Left cardiac atrium (tissue), 4 donors: ENCODE measurements around the gene NDUFA12. TPM values are rescaled to one million over a fixed set of nuclear protein-coding genes. Genes with fewer than 3 reads are reported as not detected.
A peak's percentile ranks its signal among the peaks of the same experiment; 100 is the strongest.
"Not testable (repeated sequence)": the region's sequence is repeated elsewhere in the genome, so short reads cannot be mapped to it uniquely, and the experiment has no call there.

Source experiments
- ATAC-seq, 2 donors: fragments of 200-7000 bp; cut with Tn5 transposase; one replicate each; pipeline ENCODE4 v1.9.1; 2020; ENCODE audit warnings: mild to moderate bottlenecking in 2 of 2, moderate library complexity in 2 of 2
- DNase-seq: peaks from one replicate; pipeline ENCODE4 v3.0.0-alpha.2; 2020
- intact Hi-C, 2 donors: fragments of 100-400 bp; cut with DNase I; formaldehyde crosslinking; loops; one replicate each; pipeline versions ENCODE4 v1.14.1 to v1.15.1; 2022 to 2023
- long read RNA-seq: library from polyadenylated mRNA; unstranded; transcript quantifications from one replicate; pipeline ENCODE4 v2.0.0, GENCODE V29; 2021
- total RNA-seq, 2 donors: library from RNA; stranded (reverse); fragmentation: NEBNext Ultra II Directional; extraction: Animal tissue kit (Norgen Biotek cat#: 25700); gene quantifications; one replicate each; pipeline ENCODE4 v1.2.1, GENCODE V29; 2021
- donor health status: DM: no; HTN: yes; CAD: no.
- donor health status: DM: no; HTN: yes; CAD: no; lungs with severe emphysema.
- donor health status: DM: yes; HTN: yes; CAD: no.
- donor health status: Dilated cardiomyopathy.

NDUFA12 gene
- 100 to 1,000 TPM; 279 to 369 TPM for total RNA-seq
- long read RNA-seq, transcript NDUFA12-201 (4 exons, 635 nt): major isoform, 15 of 18 reads
- long read RNA-seq, partial matches to known transcripts: 1 of 18 reads
- long read RNA-seq, other reads (novel, unspliced or antisense): 2 of 18 reads

- ATAC-seq (peak; percentile 100), DNase-seq (peak; percentile 97)
- intact Hi-C loops: no loop called here
These were observed at the start of gene NDUFA12 for GRCh38 chr12:95003213-95003920. NDUFA12 (minus strand) TSS chr12:95003697; CDS start chr12:95003680, 17 bp downstream.

GRCh38 chr12:95051241-95051640, 47.7 kb upstream of the NDUFA12 start:
- intact Hi-C loops: no loop called here

DNA sequence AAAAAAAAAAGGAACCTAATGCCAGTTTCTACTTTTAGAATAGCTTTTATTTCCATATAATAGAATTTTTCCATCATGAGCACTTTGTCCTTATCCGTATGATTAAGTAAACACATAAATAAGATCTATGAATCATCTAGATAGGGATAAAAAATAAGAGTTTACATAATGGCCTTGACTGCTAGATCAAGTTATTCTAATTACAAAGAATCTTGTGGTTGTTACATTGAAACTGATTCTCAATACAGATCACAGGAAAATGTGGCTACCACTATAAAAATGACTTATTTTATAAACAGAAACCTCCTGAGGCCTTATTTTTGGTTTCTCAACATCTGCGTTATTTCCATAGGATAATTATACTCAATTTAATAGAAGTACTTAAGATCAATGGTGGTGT, 34.4 kb upstream of the NDUFA12 start:
- ATAC-seq: no peak
- intact Hi-C loops: no loop called here
- no peak for DNase-seq

More at GRCh38 chr12:95051241-95051640, 47.7 kb upstream of the NDUFA12 start:
- ATAC-seq (no peak), DNase-seq (no peak)

DNA sequence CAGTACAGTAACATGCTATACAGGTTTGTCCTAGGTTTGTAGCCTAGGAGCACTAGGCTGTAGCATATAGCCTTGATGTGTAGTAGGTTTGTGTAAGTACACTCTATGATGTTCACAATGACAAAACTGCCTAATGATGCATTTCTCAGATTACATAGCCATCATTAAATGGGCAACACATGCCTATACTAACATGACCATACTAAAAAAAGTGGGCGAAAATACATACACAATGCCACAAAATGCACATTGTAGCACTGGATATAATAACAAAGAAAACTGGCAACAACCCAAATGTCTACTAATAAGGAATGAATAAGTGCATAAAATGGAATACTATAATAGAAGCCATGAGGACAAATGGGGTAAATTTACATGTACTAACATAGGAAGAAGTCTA, 31.3 kb upstream of the NDUFA12 start:
- intact Hi-C loops: no loop called here
- DNase-seq (no peak), ATAC-seq (no peak)

GRCh38 chr12:95022477-95022876, 19.0 kb upstream of the NDUFA12 start:
- intact Hi-C loops: no loop called here
- ATAC-seq: no peak

DNA sequence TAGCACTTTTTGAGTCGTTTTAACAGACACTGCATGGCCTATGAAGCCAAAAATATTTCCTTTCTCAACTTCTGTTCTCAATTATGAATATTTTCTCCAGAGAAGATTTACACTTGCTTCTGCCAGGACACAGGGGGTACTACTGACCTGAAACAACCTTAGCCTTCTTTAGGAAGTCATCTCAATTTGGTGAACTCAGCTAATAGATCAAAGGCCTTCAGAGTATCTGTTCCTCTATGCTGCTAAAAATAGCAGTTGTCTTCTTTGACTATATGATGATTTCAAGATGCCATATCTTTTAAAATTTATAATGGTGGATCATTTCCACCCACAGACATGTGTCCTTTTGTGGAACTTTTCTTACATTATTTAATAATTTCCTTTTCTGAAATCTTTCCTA, 14.0 kb upstream of the NDUFA12 start:
- DNase-seq (no peak), ATAC-seq (no peak)
- intact Hi-C loops: no loop called here

More at GRCh38 chr12:95022477-95022876, 19.0 kb upstream of the NDUFA12 start:
- DNase-seq: no peak

DNA sequence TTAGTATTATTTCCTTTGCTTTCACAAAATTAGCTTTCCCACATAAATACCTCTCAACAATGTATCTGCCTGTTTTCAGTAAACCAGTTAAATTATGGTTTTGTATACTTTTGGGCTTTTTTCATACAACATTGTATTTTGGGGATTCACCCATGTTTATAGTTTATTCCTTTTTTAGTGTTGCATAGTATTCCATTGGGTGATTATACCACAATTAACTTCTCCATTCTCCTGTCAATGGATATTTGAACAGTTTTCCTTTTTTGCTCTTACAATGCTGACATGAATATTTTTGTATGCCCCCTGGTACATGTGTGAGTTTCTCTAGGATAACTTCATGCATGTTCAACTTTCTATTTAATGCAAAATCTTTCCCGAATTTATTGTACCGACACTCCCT, 12.6 kb upstream of the NDUFA12 start:
- ATAC-seq (no peak), DNase-seq (no peak)
- intact Hi-C loops: no loop called here

GRCh38 chr12:95014554-95014953, 11.1 kb upstream of the NDUFA12 start:
- ATAC-seq (no peak), DNase-seq (no peak)
- intact Hi-C loops: no loop called here

DNA sequence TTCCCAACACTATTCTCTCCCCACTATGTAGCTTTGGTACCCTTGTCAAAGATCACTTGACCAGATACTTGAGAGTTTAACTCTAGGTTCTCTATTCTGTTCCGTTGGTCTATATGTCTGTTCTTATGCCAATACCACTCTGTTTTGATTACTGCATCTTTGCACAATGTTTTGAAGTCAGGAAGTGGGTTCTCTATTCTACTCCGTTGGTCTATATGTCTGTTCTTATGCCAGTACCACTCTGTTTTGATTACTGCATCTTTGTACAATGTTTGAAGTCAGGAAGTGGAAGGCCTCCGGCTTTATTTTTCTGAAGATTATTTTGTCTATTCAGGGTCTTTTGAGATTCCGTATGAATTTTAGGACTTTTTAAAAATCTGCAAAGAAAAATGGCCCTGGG, 2.7 kb upstream of the NDUFA12 start:
- intact Hi-C loops: no loop called here
- no peak for ATAC-seq
- no peak for DNase-seq

DNA sequence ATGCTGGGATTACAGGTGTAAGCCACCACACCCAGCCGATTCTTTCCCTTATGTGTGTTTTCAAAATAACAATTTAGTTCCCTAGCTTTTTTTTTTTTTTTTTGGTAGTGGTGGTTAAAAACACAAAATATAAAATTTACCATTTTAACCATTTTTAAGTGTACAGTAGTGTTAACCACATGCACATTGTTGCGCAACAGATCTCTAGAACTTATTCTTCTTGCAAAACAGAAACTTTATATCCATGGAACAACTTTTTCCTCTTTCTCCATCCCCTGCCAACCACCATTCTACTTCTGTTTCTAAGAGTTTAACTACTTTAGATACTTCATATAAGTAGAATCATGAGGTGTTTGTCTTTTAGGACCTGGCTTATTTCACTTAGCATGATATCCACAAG, 1.1 kb upstream of the NDUFA12 start:
- ATAC-seq (no peak), DNase-seq (no peak)
- intact Hi-C loops: no loop called here

DNA sequence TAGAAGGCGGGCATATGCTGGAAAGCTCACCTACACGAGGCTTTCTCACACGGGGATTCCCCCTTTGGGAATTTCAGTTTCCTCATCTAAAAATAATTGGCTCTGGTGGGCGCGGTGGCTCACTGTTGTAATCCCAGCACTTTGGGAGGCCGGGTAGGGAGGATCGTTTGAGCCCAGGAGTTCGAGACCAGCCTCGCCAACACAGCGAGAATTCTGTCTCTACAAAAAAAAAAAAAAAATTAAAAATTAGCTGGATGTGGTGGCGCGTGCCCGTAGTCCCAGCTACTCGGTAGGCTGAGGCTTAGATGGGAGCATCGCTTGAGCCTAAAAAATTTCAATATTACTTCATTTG, 400 bp upstream of the NDUFA12 start:
- intact Hi-C loops: no loop called here

GRCh38 chr12:95002754-95003153, 743 bp downstream of the NDUFA12 start:
- intact Hi-C loops: no loop called here
- no peak for DNase-seq
- no peak for ATAC-seq

More for the DNA sequence above, 400 bp upstream of the NDUFA12 start:
- no peak for DNase-seq
- ATAC-seq: peak; percentile 7 to 28

DNA sequence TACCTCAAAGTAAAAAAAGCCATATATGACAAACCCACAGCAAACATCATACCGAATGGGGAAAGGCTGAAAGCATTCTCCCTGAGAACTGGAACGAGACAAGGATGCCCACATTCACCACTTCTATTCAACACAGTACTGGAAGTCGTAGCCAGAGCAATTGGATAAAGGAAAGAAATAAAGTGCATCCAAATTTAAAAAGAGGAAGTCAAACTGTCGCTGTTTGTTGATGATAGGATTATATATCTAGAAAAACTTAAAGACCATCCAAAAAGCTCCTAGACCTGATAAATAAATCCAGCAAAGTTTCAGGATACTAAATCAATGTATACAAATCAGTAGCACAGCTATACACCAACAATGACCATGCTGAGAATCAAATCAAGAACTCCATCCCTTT, 5.2 kb downstream of the NDUFA12 start:
- DNase-seq (no peak), ATAC-seq (no peak)
- intact Hi-C loops: no loop called here

DNA sequence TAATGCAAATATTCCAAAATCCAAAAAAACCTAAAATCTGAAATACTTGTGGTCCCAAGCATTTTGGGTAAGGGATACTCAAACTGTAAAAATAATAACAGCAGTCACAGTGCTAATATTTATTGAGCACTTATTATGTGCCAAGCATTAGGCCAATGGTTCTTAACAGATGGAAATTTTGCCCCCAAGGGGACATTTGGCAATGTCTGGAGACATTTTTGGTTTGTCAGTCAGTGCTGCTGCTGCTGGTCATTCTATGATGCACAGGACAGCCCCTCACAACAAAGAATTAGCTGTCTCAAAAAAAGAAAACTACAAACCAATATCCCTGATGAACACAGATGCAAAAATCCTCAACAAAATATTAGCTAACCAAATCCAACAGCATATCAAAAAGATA, 5.8 kb downstream of the NDUFA12 start:
- DNase-seq (no peak), ATAC-seq (no peak)
- intact Hi-C loops: no loop called here

GRCh38 chr12:94997061-94997460, 6.4 kb downstream of the NDUFA12 start:
- no peak for ATAC-seq
- intact Hi-C loops: no loop called here
- DNase-seq: no peak

DNA sequence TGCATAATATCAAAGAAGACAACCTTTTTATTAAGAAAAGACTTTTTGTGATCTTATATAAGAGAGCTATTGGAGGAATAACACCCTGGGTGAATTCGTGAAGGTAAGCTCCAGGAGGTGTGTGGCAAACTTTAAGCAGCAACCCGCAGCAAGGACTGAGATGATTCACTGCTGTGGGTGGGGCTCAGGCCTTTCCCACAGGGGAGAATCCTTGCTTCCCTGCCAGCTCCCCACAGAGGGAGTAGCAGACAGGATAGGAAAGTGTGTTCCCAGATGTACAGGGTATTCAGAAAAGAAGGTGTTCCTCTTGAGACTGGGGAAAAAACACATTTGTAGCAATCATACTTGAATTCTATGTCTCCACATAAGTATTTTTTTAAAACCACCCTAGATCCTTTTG, 9.2 kb downstream of the NDUFA12 start:
- ATAC-seq (peak in 1 of 2 donors; percentile 96), DNase-seq (no peak)
- intact Hi-C loops: no loop called here

DNA sequence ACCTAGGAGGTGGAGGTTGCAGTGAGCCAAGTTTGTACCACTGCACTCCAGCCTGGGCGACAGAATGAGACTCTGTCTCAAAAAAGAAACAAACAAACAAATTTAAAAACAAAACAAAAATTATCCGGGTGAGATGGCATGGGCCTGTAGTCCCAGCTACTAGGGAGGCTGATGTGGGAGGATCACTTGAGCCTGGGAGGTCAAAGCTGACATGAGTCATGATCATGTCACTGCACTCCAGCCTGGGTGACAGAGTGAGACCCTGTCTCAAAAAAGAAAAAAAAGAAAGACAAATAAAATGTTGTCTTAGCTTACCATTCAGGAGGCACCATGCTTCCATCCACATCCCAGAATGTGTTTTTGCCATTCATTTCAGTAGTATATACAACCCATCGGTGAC, 9.6 kb downstream of the NDUFA12 start:
- peak in 1 of 2 donors; percentile 12 for ATAC-seq
- DNase-seq, intact Hi-C loops: not testable (repeated sequence)

GRCh38 chr12:94990222-94990621, 13.3 kb downstream of the NDUFA12 start:
- ATAC-seq: no peak
- no peak for DNase-seq
- intact Hi-C loops: no loop called here

GRCh38 chr12:94988471-94988870, 15.0 kb downstream of the NDUFA12 start:
- no peak for DNase-seq
- intact Hi-C loops: loop anchor here in 1 of 2 donors (10.0 kb wide), 1 partner anchor 444 kb away; no protein-coding TSS in a partner anchor
- ATAC-seq: no peak

GRCh38 chr12:94987801-94988200, 15.7 kb downstream of the NDUFA12 start:
- DNase-seq: no peak
- intact Hi-C loops: loop anchor here in 1 of 2 donors (10.0 kb wide), 1 partner anchor 443 kb away; no protein-coding TSS in a partner anchor
- ATAC-seq: no peak

GRCh38 chr12:94987076-94987669, 16.3 kb downstream of the NDUFA12 start:
- intact Hi-C loops: loop anchor here in 1 of 2 donors (10.0 kb wide), 1 partner anchor 442 kb away; no protein-coding TSS in a partner anchor
- DNase-seq (no peak), ATAC-seq (no peak)
